Tibial nerve (tissue), 3 donors: ENCODE measurements around the gene IRF2BPL.

ENCODE experiments used
- POLR2A ChIP-seq, 2 donors: fragments of 450-650 bp; IDR thresholded peaks; one replicate each; pipeline ENCODE4 v1.6.1; 2017; ENCODE audit warnings: antibody characterized with exemption in 2 of 2, mild to moderate bottlenecking in 2 of 2, moderate library complexity in 2 of 2
- TF ChIP-seq, protein P1 (sequence below), 5 experiments: fragments of 200-600 bp in 3 of 5; fragments of 450-650 bp in 2 of 5; sonication (generic) in 3 of 5; IDR thresholded peaks; one replicate each; pipeline ENCODE4 v1.5.1; 2016 to 2019; ENCODE audit warnings: antibody characterized with exemption in 5 of 5, mild to moderate bottlenecking in 3 of 5, moderate library complexity in 2 of 5

DNA sequence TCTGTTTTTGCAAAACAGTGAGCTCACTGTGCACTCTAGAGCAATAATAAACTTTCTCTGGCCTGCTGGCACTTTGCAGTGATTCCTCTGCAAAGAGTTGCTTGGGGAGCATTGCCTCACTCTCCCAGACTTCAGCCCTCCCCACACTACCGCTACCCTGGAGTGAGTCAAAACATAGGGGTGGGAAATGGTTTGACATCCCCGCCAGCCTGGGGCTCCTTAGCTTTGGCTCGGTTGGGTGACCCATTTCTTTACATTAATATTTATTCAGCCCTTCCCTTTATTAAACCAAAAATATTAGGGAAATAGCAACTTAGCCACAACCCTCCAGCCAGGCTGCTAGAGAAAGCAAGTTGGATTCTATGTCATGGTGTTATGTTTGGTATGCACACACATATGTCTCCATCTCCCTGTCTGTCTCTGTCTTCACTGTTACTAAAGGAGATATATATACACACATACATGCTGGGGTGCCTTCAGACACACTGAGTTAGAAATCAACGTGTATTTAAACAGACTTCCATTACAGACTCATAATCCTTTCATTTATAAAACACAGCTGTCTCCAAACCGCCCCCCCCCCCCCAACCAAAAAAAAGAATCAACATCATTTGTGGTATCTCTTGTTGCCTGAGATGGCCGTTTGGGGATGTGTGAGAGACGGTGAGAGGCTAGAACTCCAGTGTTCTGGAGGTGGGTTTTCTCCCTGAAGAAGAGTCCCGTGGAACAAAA is 3.4 kb upstream of the IRF2BPL start:
- TF ChIP-seq POLR2A (IDR thresholded peaks at IDR 0.05), result no peak
- TF ChIP-seq, protein P1, sequence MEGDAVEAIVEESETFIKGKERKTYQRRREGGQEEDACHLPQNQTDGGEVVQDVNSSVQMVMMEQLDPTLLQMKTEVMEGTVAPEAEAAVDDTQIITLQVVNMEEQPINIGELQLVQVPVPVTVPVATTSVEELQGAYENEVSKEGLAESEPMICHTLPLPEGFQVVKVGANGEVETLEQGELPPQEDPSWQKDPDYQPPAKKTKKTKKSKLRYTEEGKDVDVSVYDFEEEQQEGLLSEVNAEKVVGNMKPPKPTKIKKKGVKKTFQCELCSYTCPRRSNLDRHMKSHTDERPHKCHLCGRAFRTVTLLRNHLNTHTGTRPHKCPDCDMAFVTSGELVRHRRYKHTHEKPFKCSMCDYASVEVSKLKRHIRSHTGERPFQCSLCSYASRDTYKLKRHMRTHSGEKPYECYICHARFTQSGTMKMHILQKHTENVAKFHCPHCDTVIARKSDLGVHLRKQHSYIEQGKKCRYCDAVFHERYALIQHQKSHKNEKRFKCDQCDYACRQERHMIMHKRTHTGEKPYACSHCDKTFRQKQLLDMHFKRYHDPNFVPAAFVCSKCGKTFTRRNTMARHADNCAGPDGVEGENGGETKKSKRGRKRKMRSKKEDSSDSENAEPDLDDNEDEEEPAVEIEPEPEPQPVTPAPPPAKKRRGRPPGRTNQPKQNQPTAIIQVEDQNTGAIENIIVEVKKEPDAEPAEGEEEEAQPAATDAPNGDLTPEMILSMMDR (IDR thresholded peaks at IDR 0.05), result no peak
